Measurements from ENCODE around the gene SLC25A44. TPM values are rescaled to one million over a fixed set of nuclear protein-coding genes. Genes with fewer than 3 reads are reported as not detected.

The SLC25A44 gene
- total and polyA plus RNA-seq, 2 of the 8 experiments (the other 6 are each of a cell fraction or from before 2014, with no cell fraction given), result 23.4 to 32.1 TPM

DNA sequence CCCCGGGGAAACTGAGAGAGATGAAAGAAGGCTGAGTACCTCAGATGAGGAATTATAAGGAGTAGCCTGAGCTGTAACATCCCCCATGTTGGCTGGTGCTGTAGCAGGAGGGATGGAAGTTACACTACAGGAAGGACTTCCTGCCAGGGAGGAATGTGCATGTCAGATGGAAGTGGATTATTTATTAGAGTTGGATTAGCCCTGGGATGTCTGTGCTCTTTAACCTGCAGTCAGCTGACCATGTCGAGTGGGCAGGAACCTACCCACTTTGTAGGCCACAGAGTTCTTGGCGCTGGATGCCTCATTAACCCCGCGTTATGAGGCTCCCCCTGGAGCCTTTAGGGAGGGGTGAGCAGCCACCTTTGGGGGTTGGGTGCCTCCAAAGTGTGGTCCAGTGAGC is 41.3 kb upstream of the SLC25A44 start:
- no peak overlapping the region for H3K23ac ChIP-seq (ENCODE audit: insufficient read length)
- H3K27me3 ChIP-seq (replicated peaks in 1 of 4; ENCODE audit: control insufficient read depth in 3 of 4, extremely low read depth in 1 of 4, insufficient read depth in 3 of 4, low read length in 3 of 4), result no peaks in the 10 kb centered on the region
- H2BK15ac ChIP-seq (ENCODE audit: low read length), result peak overlapping the region; percentile 47; the same call in 1 of the 2 replicates
- peaks cover 3% of the 10 kb centered on the region; the same call in 1 of the 2 replicates for H3K23me2 ChIP-seq (ENCODE audit: low read depth, low read length)
- no peak overlapping the region for H3K4me2 ChIP-seq (ENCODE audit: insufficient read depth in 1 of 2, low read depth in 2 of 2, low read length in 2 of 2)
- no peak overlapping the region for H2AK5ac ChIP-seq (ENCODE audit: low read depth, low read length)
- no peak overlapping the region for H4K91ac ChIP-seq (replicated peaks; ENCODE audit: insufficient read length, low read length)
- H3K27ac ChIP-seq (ENCODE audit: low read depth, low read length), result no peak overlapping the region
- ChIA-PET POLR2A (ENCODE audit: partially characterized antibody) (interaction anchor here (1.1 to 8.5 kb wide), 5 partner anchors 28 to 372 kb away, joined by 3 to 64 read pairs (median 8); partner anchors contain the start of genes BGLAP and PMF1), CTCF (ENCODE audit: partially characterized antibody) (interaction anchor here (0.6 to 42.4 kb wide), 5 partner anchors 11 to 88 kb away, joined by 3 to 1994 read pairs (median 43); partner anchors contain the start of genes BGLAP, MEX3A and PAQR6)
- H4K5ac ChIP-seq (ENCODE audit: insufficient read length, low read depth, low read length), result no peak overlapping the region
- DNase-seq (ENCODE audit: low read depth in 1 of 2, low spot score in 2 of 2) (no peak), FAIRE-seq (no peak)
- no peaks in the 10 kb centered on the region; the same call in 1 of the 2 replicates for H3K79me1 ChIP-seq (ENCODE audit: low read depth, low read length)
- no peak overlapping the region for H3K4ac ChIP-seq (replicated peaks; ENCODE audit: insufficient read length, low read depth, low read length)
- H4K8ac ChIP-seq (ENCODE audit: extremely low read depth, insufficient read depth, low read length), result no peak overlapping the region
- no peaks in the 10 kb centered on the region for H3K79me2 ChIP-seq (ENCODE audit: control insufficient read depth in 1 of 2, insufficient read depth in 2 of 2, low read length in 2 of 2)
- peak overlapping the region in 1 of 4 experiments; percentile 6; a peak in 1 of 7 replicates for H3K9ac ChIP-seq (replicated peaks in 1 of 4; ENCODE audit: extremely low read depth in 1 of 4, low read depth in 3 of 4, low read length in 3 of 4)
- no peak overlapping the region for H2BK20ac ChIP-seq (ENCODE audit: low read length)
- peaks cover 16 to 37% (median 20%) of the 10 kb centered on the region in 4 experiments for H3K4me1 ChIP-seq (replicated peaks in 1 of 4; ENCODE audit: control insufficient read depth in 3 of 4, insufficient read depth in 4 of 4, low read length in 3 of 4)
- peak overlapping the region; percentile 28; the same call in 1 of the 2 replicates for H2BK12ac ChIP-seq (ENCODE audit: low read depth, low read length)
- H2BK5ac ChIP-seq (ENCODE audit: low read depth, low read length), result no peak overlapping the region
- 86% methylated on average over 5 of the region's 5 CpGs; no CpG with 5 or more reads in 1 of the 2 experiments for WGBS, 2 experiments (ENCODE audit: extremely low coverage in 1 of 2, insufficient coverage in 1 of 2, insufficient read length in 1 of 2, insufficient replicate concordance in 2 of 2, low coverage in 1 of 2, low lambda C conversion rate in 2 of 2, missing lambda C conversion rate in 1 of 2)
- no peak overlapping the region for H2AFZ ChIP-seq (ENCODE audit: low read length)
- no peak overlapping the region for H3K14ac ChIP-seq (ENCODE audit: insufficient read length)
- no peak overlapping the region for H3K56ac ChIP-seq (replicated peaks; ENCODE audit: insufficient read length, low read depth, low read length)
- H3K9me3 ChIP-seq (ENCODE audit: insufficient read depth in 2 of 2, low read depth in 1 of 2, low read length in 1 of 2), result no peaks in the 10 kb centered on the region
- H4K20me1 ChIP-seq (replicated peaks in 1 of 2; ENCODE audit: control insufficient read depth in 1 of 2, insufficient read depth in 2 of 2, low read length in 2 of 2), result no peaks in the 10 kb centered on the region
- 0 out of 2 replicates have a peak overlapping the region, but pooled peaks have one; percentile 7 for H3K18ac ChIP-seq (ENCODE audit: extremely low read depth, low read length)
- H3K36me3 ChIP-seq (ENCODE audit: control insufficient read depth in 2 of 4, insufficient read depth in 4 of 4, low read length in 3 of 4), result no peaks in the 10 kb centered on the region
- H2BK120ac ChIP-seq (replicated peaks; ENCODE audit: low read depth, low read length), result no peak overlapping the region
- H3K4me3 ChIP-seq (ENCODE audit: extremely low read depth in 1 of 4, insufficient read depth in 2 of 4, low read depth in 3 of 4, low read length in 4 of 4), result no peak overlapping the region
- TF ChIP-seq BRCA1 (IDR thresholded peaks at IDR 0.05; ENCODE audit: low read depth, low read length), result no peak
- no peak for TF ChIP-seq RNF2 (IDR thresholded peaks at IDR 0.05; ENCODE audit: borderline replicate concordance, low read depth, low read length, missing control alignments, poor library complexity, severe bottlenecking)
- no peak for TF ChIP-seq BACH1 (IDR thresholded peaks at IDR 0.05; ENCODE audit: low read length)
- TF ChIP-seq EZH2 (IDR thresholded peaks at IDR 0.05; ENCODE audit: low read depth, low read length, severe bottlenecking), result no peak
- no peak for TF ChIP-seq CHD1 (IDR thresholded peaks at IDR 0.05; ENCODE audit: low read depth, low read length)
- no peak for TF ChIP-seq RFX5 (IDR thresholded peaks at IDR 0.05; ENCODE audit: borderline replicate concordance, low read depth, low read length)
- TF ChIP-seq TAF1 (IDR thresholded peaks at IDR 0.05; ENCODE audit: low read depth, low read length), result no peak
- no peak for TF ChIP-seq EP300 (IDR thresholded peaks at IDR 0.05; ENCODE audit: borderline replicate concordance in 1 of 2, low read depth in 2 of 2, low read length in 2 of 2)
- no peak for TF ChIP-seq CREB1 (IDR thresholded peaks at IDR 0.05)
- no peak for TF ChIP-seq SP4 (IDR thresholded peaks at IDR 0.05; ENCODE audit: low read length)
- TF ChIP-seq JUN (IDR thresholded peaks at IDR 0.05; ENCODE audit: low read depth, low read length), result no peak
- TF ChIP-seq TAF7 (optimal IDR thresholded peaks at IDR 0.05; ENCODE audit: borderline replicate concordance, low read depth, low read length), result no peak
- TF ChIP-seq NANOG (IDR thresholded peaks at IDR 0.05; ENCODE audit: insufficient read depth, low read depth, low read length, poor library complexity, severe bottlenecking), result no peak
